SU-DHL-6 (cell line): Measurements from ENCODE around the gene SLC38A8.

ENCODE experiments used
- H2AFZ ChIP-seq: fragments of 200-600 bp; sonication (generic); 2 replicates; pipeline ENCODE4 v1.6.1; 2014; ENCODE audit warnings: low read depth, mild to moderate bottlenecking, moderate library complexity, mixed read lengths, antibody characterized with exemption, low read length; ENCODE audit not compliant: severe bottlenecking
- H3F3A ChIP-seq: fragments of 200-600 bp; shearing (Covaris generic); 2 replicates; pipeline ENCODE4 v1.6.0; 2016; ENCODE audit warnings: antibody characterized with exemption, mild to moderate bottlenecking; ENCODE audit not compliant: insufficient read depth
- H3K27ac ChIP-seq: fragments of 200-600 bp; sonication (generic); 2 replicates; pipeline ENCODE4 v1.5.1; 2016; ENCODE audit warnings: low read depth, mild to moderate bottlenecking, low read length, moderate library complexity, mixed read lengths
- H3K27me3 ChIP-seq: fragments of 200-600 bp; sonication (generic), shearing (Covaris generic); 2 replicates; pipeline ENCODE4 v1.6.0; 2014; ENCODE audit warnings: mild to moderate bottlenecking, low read length
- H3K36me3 ChIP-seq: fragments of 200-600 bp; sonication (generic); 2 replicates; pipeline ENCODE4 v1.6.1; 2014; ENCODE audit warnings: mild to moderate bottlenecking, low read length, mixed read lengths
- H3K4me2 ChIP-seq: fragments of 300-600, 200-600 bp; shearing (Covaris generic), sonication (generic); 2 replicates; pipeline ENCODE4 v1.6.0; 2014; ENCODE audit warnings: low read length, low read depth, mild to moderate bottlenecking; ENCODE audit not compliant: poor library complexity, severe bottlenecking
- H3K4me3 ChIP-seq: fragments of 200-600 bp; sonication (generic); 2 replicates; pipeline ENCODE4 v1.5.1; 2014; ENCODE audit warnings: antibody characterized with exemption, low read length, mild to moderate bottlenecking, mixed read lengths; ENCODE audit not compliant: insufficient read depth, poor library complexity, severe bottlenecking
- H3K79me2 ChIP-seq: fragments of 200-600 bp; sonication (generic); 2 replicates; pipeline ENCODE4 v1.6.1; 2014; ENCODE audit warnings: mild to moderate bottlenecking, low read length, moderate library complexity; ENCODE audit not compliant: insufficient read depth
- H3K9ac ChIP-seq: fragments of 200-600 bp; sonication (generic); 2 replicates; pipeline ENCODE4 v1.7.0; 2014; ENCODE audit warnings: mild to moderate bottlenecking, low read length
- H3K9me2 ChIP-seq: fragments of 200-600 bp; sonication (generic); replicated peaks from 2 replicates; pipeline ENCODE4 v1.6.1; 2014; ENCODE audit warnings: low read length; ENCODE audit not compliant: insufficient read depth
- H3K9me3 ChIP-seq: fragments of 200-600 bp; sonication (generic); 2 replicates; pipeline ENCODE4 v1.6.1; 2014; ENCODE audit warnings: low read length, mixed read lengths; ENCODE audit not compliant: insufficient read depth
- H4K20me1 ChIP-seq: fragments of 200-600 bp; sonication (generic); 2 replicates; pipeline ENCODE4 v1.6.1; 2014; ENCODE audit warnings: low read depth, mild to moderate bottlenecking, antibody characterized with exemption, low read length, moderate library complexity, mixed read lengths
- EZH2phosphoT487 ChIP-seq: fragments of 200-600 bp; sonication (generic), shearing (Covaris generic); conservative IDR thresholded peaks from 2 replicates; pipeline ENCODE4 v1.6.1; 2018; ENCODE audit warnings: mild to moderate bottlenecking, antibody characterized with exemption, low read length, moderate library complexity, mixed read lengths
- TF ChIP-seq, protein P1 (sequence below): fragments of 200-600 bp; sonication (generic); IDR thresholded peaks from one replicate; pipeline ENCODE4 v1.5.1; 2017; ENCODE audit warnings: antibody characterized with exemption, mild to moderate bottlenecking, low read length, moderate library complexity; ENCODE audit not compliant: insufficient read depth, poor library complexity, severe bottlenecking

SLC38A8 gene

GRCh38 chr16:83975590-83976260 lies 66.9 kb downstream of the SLC38A8 start:
- no peak overlapping the region for H3K4me3 ChIP-seq
- H3F3A ChIP-seq = no peaks in the 10 kb centered on the region
- H4K20me1 ChIP-seq = no peaks in the 10 kb centered on the region
- H2AFZ ChIP-seq = no peak overlapping the region
- no peak overlapping the region for H3K9ac ChIP-seq
- H3K9me3 ChIP-seq = 0 out of 2 replicates have a peak, but pooled peaks cover 8% of the 10 kb centered on the region
- H3K27ac ChIP-seq = no peak overlapping the region
- no peaks in the 10 kb centered on the region for H3K27me3 ChIP-seq
- no peaks in the 10 kb centered on the region for H3K79me2 ChIP-seq
- TF ChIP-seq EZH2phosphoT487 = no peak
- TF ChIP-seq, protein P1, sequence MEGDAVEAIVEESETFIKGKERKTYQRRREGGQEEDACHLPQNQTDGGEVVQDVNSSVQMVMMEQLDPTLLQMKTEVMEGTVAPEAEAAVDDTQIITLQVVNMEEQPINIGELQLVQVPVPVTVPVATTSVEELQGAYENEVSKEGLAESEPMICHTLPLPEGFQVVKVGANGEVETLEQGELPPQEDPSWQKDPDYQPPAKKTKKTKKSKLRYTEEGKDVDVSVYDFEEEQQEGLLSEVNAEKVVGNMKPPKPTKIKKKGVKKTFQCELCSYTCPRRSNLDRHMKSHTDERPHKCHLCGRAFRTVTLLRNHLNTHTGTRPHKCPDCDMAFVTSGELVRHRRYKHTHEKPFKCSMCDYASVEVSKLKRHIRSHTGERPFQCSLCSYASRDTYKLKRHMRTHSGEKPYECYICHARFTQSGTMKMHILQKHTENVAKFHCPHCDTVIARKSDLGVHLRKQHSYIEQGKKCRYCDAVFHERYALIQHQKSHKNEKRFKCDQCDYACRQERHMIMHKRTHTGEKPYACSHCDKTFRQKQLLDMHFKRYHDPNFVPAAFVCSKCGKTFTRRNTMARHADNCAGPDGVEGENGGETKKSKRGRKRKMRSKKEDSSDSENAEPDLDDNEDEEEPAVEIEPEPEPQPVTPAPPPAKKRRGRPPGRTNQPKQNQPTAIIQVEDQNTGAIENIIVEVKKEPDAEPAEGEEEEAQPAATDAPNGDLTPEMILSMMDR = no peak
- no peaks in the 10 kb centered on the region for H3K9me2 ChIP-seq
- H3K4me2 ChIP-seq = no peak overlapping the region
- H3K36me3 ChIP-seq = no peaks in the 10 kb centered on the region

DNA sequence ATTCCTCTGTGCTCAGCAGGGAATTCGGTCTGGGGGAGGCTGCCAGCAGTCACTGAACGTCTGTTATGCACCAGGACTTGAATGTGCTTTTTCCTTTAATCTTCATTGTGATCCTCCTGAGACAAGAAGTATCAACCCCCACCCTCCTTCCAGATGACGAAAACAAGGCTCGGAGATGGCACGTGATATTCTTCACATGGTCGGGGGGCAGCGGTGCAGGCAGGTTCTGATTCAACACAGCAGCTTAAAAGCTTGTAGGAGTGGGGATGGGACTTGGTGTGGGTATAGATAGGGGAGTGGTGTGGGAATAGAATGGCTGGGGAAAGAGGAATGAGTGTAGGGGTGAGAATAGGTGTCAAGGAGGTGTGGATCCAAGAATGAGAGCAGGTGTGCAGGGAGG lies 68.1 kb downstream of the SLC38A8 start:
- TF ChIP-seq EZH2phosphoT487 = no peak
- TF ChIP-seq, protein P1 = no peak
- H3K4me2 ChIP-seq = no peak overlapping the region
- H3K9ac ChIP-seq = no peak overlapping the region
- no peaks in the 10 kb centered on the region for H3F3A ChIP-seq
- H3K36me3 ChIP-seq = no peaks in the 10 kb centered on the region
- no peaks in the 10 kb centered on the region for H3K9me2 ChIP-seq
- H3K27me3 ChIP-seq = no peaks in the 10 kb centered on the region
- H3K27ac ChIP-seq = no peak overlapping the region
- no peaks in the 10 kb centered on the region for H3K79me2 ChIP-seq
- no peaks in the 10 kb centered on the region for H4K20me1 ChIP-seq
- 0 out of 2 replicates have a peak, but pooled peaks cover 8% of the 10 kb centered on the region for H3K9me3 ChIP-seq
- H3K4me3 ChIP-seq = no peak overlapping the region
- H2AFZ ChIP-seq = no peak overlapping the region

DNA sequence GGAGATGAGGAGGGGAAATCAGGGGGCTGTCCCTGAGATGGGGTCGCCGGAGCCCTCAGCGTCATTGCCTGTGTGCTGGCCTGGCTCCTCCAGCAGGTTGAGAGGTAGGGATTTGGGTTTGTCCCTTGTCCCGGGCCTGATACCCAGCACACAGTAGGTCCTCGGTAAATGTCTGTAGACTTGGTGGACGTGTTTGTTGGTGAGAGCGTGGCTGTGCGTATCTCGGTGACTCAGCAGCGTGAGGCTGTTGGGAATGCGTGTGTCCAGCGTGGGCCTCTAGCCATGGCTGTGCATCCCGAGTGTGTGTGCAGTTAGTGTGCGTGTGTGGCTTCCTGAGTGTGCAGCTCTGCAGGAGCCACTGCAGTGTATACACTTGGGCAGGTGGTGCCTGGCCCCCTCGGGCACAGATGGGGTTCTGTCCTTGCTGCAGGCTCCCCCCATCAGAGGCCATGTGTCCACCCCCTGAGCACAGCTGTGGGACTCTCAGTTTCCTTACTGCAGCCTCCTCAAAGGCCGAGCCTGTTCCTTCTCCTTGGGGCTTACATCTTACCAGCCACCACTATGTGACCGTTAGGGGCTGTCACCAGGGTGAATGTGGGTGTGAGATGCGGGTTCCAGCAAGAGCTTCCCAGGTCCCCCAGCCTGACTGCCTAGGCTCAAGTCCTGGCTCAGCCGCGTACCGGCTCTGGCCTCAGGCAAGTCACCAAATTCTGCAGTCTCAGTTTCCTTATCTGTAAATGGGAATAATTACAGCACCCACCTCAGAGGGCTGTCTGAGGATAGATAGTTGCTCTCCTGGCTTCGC lies 68.8 kb downstream of the SLC38A8 start:
- H3K27ac ChIP-seq = no peak overlapping the region
- H4K20me1 ChIP-seq = no peaks in the 10 kb centered on the region
- no peak overlapping the region for H3K4me2 ChIP-seq
- H3K36me3 ChIP-seq = no peaks in the 10 kb centered on the region
- H3K9me2 ChIP-seq = no peaks in the 10 kb centered on the region
- no peaks in the 10 kb centered on the region for H3K27me3 ChIP-seq
- no peaks in the 10 kb centered on the region for H3F3A ChIP-seq
- H2AFZ ChIP-seq = no peak overlapping the region
- TF ChIP-seq EZH2phosphoT487 = no peak
- TF ChIP-seq, protein P1 = no peak
- H3K4me3 ChIP-seq = no peak overlapping the region
- H3K9me3 ChIP-seq = 0 out of 2 replicates have a peak, but pooled peaks cover 8% of the 10 kb centered on the region
- H3K9ac ChIP-seq = no peak overlapping the region
- H3K79me2 ChIP-seq = no peaks in the 10 kb centered on the region
